Activated CD4-positive, alpha-beta T cell treated with anti-CD3 and anti-CD28 coated beads for 4 hours (primary cell): ENCODE results near the gene SMARCC1.

Source experiments
- DNase-seq, 2 donors: peaks; one replicate each; pipeline ENCODE4 v3.0.0-alpha.2; 2020

SMARCC1 gene

GRCh38 chr3:47692158-47692557 is 89.5 kb downstream of the SMARCC1 start:
- no peak for DNase-seq

GRCh38 chr3:47688488-47688887 is 93.2 kb downstream of the SMARCC1 start:
- no peak for DNase-seq

- no peak for DNase-seq
These were observed 96.7 kb downstream of the SMARCC1 start for GRCh38 chr3:47685037-47685436.

GRCh38 chr3:47681016-47681415 is 100.7 kb downstream of the SMARCC1 start:
- no peak for DNase-seq

- DNase-seq: no peak
These were observed 103.0 kb downstream of the SMARCC1 start for GRCh38 chr3:47678446-47679338.

GRCh38 chr3:47669026-47669749 is 112.5 kb downstream of the SMARCC1 start:
- no peak for DNase-seq

- no peak for DNase-seq
These were observed 115.6 kb downstream of the SMARCC1 start for GRCh38 chr3:47666118-47666517.

- DNase-seq: no peak
These were observed 117.2 kb downstream of the SMARCC1 start for GRCh38 chr3:47664519-47664918.

GRCh38 chr3:47663630-47664240 is 118.0 kb downstream of the SMARCC1 start:
- no peak for DNase-seq

- no peak for DNase-seq
These were observed 120.5 kb downstream of the SMARCC1 start for GRCh38 chr3:47661121-47661752.

GRCh38 chr3:47658444-47658843 is 123.2 kb downstream of the SMARCC1 start:
- no peak for DNase-seq

- DNase-seq: no peak
These were observed 129.6 kb downstream of the SMARCC1 start for GRCh38 chr3:47652142-47652541.

- DNase-seq: no peak
These were observed 131.4 kb downstream of the SMARCC1 start for GRCh38 chr3:47650294-47650693.

GRCh38 chr3:47647550-47647949 is 134.1 kb downstream of the SMARCC1 start:
- DNase-seq: no peak

GRCh38 chr3:47646362-47646761 is 135.3 kb downstream of the SMARCC1 start:
- no peak for DNase-seq

GRCh38 chr3:47645551-47645950 is 136.1 kb downstream of the SMARCC1 start:
- no peak for DNase-seq

- DNase-seq: no peak
These were observed 138.6 kb downstream of the SMARCC1 start for GRCh38 chr3:47643092-47643491.

- DNase-seq: no peak
These were observed 140.0 kb downstream of the SMARCC1 start for GRCh38 chr3:47641739-47642138.

GRCh38 chr3:47636921-47637320 is 144.8 kb downstream of the SMARCC1 start:
- no peak for DNase-seq

GRCh38 chr3:47636225-47636624 is 145.5 kb downstream of the SMARCC1 start:
- no peak for DNase-seq

- DNase-seq: no peak
These were observed 146.2 kb downstream of the SMARCC1 start for GRCh38 chr3:47635536-47635935.

- no peak for DNase-seq
These were observed 146.7 kb downstream of the SMARCC1 start for GRCh38 chr3:47634996-47635395.

GRCh38 chr3:47630810-47631209 is 150.9 kb downstream of the SMARCC1 start:
- DNase-seq: no peak
